Gastroesophageal sphincter (tissue), 3 donors: ENCODE measurements around the gene ZNF10.

ENCODE experiments used
- EP300 ChIP-seq: sonication (generic); formaldehyde crosslinking; IDR thresholded peaks from one replicate; pipeline ENCODE4 v1.6.1; 2017; ENCODE audit warnings: antibody characterized with exemption, mild to moderate bottlenecking
- POLR2A ChIP-seq, 2 donors: fragments of 450-650 bp; IDR thresholded peaks; one replicate each; pipeline ENCODE4 v1.6.1; 2017; ENCODE audit warnings: antibody characterized with exemption in 2 of 2, mild to moderate bottlenecking in 2 of 2, moderate library complexity in 1 of 2
- TF ChIP-seq, protein P1 (sequence below), 4 experiments: fragments of 200-600 bp in 2 of 4; fragments of 450-650 bp in 2 of 4; sonication (generic) in 1 of 4; IDR thresholded peaks; one replicate each; pipeline ENCODE4 v1.5.1; 2017 to 2019; ENCODE audit warnings: antibody characterized with exemption in 4 of 4, mild to moderate bottlenecking in 2 of 4, moderate library complexity in 2 of 4

DNA sequence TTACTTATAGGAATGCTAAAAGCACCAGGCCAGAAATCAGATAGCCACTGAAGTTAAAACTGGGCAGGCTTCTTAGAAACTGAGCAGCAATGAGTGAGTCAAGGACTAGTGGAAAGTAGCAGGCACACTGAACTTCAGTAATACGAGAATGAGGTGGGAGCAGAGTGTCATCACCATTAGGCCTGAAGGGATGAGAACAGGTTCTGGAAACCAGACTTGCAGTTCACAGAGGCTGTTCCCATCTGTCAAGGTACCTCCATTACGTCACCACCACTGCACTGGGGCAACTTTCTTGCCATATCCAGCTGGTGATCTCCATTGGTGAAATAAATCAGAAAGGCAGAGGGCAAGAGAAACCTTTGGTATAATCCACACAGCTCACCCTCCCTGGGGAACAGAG, 15.6 kb downstream of the ZNF10 start:
- TF ChIP-seq, protein P1, sequence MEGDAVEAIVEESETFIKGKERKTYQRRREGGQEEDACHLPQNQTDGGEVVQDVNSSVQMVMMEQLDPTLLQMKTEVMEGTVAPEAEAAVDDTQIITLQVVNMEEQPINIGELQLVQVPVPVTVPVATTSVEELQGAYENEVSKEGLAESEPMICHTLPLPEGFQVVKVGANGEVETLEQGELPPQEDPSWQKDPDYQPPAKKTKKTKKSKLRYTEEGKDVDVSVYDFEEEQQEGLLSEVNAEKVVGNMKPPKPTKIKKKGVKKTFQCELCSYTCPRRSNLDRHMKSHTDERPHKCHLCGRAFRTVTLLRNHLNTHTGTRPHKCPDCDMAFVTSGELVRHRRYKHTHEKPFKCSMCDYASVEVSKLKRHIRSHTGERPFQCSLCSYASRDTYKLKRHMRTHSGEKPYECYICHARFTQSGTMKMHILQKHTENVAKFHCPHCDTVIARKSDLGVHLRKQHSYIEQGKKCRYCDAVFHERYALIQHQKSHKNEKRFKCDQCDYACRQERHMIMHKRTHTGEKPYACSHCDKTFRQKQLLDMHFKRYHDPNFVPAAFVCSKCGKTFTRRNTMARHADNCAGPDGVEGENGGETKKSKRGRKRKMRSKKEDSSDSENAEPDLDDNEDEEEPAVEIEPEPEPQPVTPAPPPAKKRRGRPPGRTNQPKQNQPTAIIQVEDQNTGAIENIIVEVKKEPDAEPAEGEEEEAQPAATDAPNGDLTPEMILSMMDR (IDR thresholded peaks at IDR 0.05): no peak
- TF ChIP-seq POLR2A (IDR thresholded peaks at IDR 0.05) (no peak), EP300 (no peak)
